Measurements from ENCODE around the gene CASK.

The CASK gene, protein sequence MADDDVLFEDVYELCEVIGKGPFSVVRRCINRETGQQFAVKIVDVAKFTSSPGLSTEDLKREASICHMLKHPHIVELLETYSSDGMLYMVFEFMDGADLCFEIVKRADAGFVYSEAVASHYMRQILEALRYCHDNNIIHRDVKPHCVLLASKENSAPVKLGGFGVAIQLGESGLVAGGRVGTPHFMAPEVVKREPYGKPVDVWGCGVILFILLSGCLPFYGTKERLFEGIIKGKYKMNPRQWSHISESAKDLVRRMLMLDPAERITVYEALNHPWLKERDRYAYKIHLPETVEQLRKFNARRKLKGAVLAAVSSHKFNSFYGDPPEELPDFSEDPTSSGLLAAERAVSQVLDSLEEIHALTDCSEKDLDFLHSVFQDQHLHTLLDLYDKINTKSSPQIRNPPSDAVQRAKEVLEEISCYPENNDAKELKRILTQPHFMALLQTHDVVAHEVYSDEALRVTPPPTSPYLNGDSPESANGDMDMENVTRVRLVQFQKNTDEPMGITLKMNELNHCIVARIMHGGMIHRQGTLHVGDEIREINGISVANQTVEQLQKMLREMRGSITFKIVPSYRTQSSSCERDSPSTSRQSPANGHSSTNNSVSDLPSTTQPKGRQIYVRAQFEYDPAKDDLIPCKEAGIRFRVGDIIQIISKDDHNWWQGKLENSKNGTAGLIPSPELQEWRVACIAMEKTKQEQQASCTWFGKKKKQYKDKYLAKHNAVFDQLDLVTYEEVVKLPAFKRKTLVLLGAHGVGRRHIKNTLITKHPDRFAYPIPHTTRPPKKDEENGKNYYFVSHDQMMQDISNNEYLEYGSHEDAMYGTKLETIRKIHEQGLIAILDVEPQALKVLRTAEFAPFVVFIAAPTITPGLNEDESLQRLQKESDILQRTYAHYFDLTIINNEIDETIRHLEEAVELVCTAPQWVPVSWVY

GRCh38 chrX:41923211-41923977, at the start of gene CASK:
Gene CASK (minus strand): TSS chrX:41923554. CDS start chrX:41922988, 566 bp downstream.
- DNase-seq (ENCODE audit: low read depth) = peak; percentile 78

DNA sequence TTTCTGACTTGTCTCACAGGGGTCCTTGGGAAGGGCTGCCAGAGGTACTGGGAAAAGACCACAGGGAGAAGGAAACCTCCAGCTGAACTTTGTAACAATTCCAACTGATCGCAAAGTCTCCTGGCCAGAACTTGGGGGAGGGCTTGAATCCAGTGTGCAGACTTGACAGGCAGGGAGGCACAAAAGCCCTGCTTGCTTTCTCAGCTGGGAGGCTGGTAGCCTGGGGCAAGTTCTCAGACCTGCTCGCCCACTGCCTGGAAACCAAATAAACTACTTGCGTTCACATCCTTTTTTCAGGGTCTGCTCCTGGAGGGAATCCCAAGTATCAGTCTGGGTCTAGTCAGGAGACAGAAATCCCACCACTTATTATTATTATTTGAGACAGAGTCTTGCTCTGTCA, 48.0 kb upstream of the CASK start:
- no peak for DNase-seq (ENCODE audit: low read depth)

GRCh38 chrX:41970419-41970818, 47.1 kb upstream of the CASK start:
- no peak for DNase-seq (ENCODE audit: low read depth)

DNA sequence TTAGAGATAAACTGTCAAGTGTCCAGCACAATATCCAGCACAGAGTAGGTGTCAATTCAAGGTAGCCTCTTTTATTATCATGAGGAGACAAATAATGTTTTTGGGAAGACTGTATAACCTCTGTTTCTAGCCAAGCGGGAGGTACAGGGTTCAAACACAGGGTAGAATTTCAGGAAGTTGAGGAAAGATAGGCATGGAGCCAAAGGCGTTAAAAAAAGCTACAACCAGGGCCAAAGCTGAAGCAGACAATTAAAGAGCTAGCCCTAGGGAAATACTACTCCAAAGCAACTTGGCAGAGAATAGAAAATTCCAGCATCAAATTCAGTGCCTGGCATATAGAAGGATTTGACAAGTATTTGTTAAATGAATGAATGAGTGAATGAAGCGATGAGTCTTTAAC, 40.0 kb upstream of the CASK start:
- DNase-seq (ENCODE audit: low read depth) = no peak

GRCh38 chrX:41960142-41960541, 36.8 kb upstream of the CASK start:
- DNase-seq (ENCODE audit: low read depth) = no peak

DNA sequence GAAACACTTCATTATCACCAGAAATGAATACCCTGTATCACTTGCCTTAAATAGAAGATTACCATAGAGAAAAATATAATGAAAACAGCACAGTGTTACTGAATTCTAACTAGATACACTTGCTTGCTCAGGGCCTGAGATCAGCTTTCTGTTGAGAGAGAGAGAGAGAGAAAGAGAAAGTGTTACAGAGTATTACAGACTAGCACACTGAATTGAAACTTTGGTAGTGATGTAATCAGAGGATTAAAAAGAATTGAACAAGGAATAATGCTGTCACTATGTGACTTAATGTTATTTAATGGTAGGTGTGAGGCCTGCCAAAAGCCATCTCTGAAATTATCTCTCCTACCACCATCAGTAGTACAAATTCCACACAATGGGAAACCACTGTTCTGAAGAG, 35.5 kb upstream of the CASK start:
- no peak for DNase-seq (ENCODE audit: low read depth)

DNA sequence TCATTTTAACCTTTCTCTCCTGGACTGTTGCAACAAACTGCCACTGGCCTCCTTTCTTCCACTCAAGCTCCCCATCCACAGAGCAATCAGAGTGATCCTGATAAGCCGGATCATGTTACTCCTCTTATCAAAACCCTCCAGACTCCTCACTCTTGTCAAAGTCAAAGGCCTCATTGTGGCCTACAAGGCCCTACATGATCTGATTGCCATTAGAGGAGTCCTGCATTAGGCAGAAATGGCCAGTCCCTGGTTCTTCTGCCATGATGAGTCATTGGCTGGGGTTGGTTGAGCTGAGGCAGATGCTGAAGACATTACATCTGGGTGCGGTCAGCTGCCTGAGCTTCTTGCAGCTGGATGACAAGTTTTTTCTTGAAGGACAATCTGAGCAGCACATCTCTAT, 32.7 kb upstream of the CASK start:
- no peak for DNase-seq (ENCODE audit: low read depth)

DNA sequence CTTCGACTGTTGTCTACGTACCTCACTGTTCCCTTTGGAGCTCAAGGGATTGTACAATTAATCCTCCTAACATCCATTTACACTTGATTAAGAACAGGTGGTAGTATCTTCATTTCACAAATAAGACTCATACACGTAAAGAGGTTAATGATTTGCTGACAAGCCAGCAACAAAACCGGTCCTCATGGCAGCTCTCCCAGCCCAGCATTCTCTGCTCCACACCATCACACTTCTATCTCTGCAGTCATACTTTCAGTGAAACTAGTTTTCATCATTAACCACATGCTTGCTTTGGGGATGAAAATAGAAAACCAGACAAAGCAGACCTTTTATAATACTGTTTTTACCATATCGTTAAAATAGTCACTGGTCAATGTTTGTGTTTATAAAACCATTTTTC, 28.7 kb upstream of the CASK start:
- DNase-seq (ENCODE audit: low read depth) = no peak

DNA sequence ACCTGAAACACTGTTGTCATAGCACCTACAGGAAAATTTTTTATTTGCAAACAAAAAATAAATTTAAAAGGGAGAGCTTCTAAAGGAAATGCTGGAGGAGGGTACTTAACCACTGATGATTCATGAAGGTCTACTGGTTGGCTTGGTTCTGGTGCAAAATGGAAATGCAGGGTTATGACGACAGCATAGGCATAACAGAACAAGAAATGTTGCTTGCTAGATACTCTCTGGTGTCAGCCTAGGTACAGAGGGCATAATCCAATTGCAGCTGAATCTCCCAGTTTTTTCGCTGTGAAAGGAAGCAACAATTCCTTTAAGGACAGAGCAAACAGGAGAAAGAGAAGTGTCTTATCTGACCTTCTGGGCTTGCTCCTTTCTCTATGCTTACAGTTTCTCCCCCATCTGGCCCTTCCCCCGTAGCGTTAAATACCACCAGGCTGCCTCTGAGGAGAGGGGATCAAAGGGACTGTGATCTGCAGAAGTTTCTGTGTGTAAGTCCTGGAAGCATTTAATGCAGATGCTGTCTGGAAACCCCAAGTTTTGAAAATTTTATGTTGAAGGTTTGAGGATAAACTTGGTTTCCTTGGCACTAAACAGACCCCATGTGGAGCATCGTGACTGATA, 23.7 kb upstream of the CASK start:
- DNase-seq (ENCODE audit: low read depth) = no peak

DNA sequence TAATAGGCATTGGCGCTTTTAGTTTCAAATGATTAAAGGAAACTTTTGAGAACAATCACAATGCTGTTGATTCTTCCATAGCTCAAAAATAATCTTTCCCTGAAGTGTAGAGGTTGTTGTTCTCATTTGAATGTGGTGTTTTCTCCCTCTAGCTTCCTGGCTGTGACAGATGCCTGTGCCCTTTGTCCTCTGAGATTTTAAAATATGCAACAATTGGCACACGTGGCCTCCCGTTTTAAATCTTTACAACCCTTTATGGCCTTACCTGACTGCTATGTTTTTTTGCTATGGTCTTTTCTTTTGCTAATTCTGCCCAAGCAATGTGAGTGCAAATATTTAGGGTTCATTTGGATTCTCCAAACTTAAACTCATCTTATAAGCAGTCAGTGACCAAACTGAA, 22.9 kb upstream of the CASK start:
- DNase-seq (ENCODE audit: low read depth) = no peak

DNA sequence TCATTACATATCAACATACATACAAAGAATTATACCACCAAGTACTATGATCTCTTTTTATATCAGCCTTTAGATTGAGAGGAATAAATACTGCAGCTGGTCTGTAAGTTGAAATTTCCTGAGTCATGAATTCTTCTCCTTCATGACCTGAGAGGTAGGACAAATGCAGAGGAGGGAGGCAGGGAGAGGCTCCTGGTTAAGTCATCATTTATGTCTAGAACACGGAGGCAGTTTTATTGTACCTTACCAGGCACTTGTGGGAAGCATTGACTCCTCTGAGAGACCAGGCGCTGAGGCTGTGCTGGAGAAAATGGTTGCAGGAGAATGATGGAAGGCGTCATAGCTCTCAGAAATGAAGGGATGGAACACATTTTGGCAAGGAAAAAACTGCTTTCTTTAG, 12.5 kb upstream of the CASK start:
- DNase-seq (ENCODE audit: low read depth) = no peak

GRCh38 chrX:41933546-41933945, 10.2 kb upstream of the CASK start:
- DNase-seq (ENCODE audit: low read depth) = no peak

DNA sequence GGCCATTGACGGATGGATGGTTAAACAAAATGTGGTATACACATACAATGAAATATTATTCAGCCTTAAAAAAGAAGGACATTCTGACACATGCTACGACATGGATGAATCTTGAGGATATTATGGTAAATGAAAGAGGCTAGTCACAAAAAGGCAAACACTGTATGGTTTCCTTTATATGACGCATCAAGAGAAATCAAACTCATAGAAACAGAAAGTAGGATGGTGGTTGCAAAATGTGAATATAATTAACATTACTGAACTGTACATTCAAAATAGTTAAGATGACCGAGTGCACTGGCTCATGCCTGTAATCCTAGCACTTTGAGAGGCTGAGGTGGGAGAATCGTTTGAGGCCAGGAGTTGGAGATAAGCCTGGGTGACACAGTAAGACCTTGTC, 9.5 kb upstream of the CASK start:
- DNase-seq (ENCODE audit: low read depth) = no peak

GRCh38 chrX:41931591-41931990, 8.2 kb upstream of the CASK start:
- DNase-seq (ENCODE audit: low read depth) = no peak

DNA sequence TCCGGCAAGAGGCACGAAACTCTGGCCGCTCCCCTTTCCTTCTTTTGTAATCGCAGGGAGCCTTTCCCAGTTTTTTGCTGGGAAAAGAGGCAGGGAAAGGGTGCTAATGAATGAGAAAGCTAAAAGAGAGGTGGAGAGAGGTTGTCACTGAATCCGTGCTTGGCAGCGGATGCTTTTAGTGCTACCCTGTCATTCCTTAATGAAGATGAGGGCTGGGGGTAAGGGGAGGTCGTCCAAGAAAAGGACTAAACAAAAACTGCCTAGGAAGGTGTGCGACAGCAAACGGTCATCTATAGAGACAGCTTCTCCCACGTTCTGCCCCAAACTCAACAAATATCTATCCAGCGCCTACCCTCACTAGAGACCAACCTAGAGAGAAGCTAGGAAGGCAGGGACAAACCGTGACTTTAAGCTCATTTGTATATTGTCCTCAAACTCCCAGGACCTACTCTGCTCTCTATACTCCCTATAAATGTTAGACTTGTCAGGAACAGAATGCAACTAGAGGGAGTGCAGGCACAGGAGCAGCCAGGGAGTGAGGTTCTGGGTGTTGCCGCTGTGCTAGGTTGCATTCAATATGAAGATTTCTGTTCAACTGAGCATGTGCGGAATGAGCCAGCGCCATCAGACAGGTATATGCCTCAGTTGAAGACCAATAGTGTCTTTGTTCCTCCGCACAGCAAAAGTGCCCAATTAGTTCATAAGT, 777 bp upstream of the CASK start:
- DNase-seq (ENCODE audit: low read depth) = no peak

- no peak for DNase-seq (ENCODE audit: low read depth)
Measured at GRCh38 chrX:41922431-41923151, 763 bp downstream of the CASK start.

DNA sequence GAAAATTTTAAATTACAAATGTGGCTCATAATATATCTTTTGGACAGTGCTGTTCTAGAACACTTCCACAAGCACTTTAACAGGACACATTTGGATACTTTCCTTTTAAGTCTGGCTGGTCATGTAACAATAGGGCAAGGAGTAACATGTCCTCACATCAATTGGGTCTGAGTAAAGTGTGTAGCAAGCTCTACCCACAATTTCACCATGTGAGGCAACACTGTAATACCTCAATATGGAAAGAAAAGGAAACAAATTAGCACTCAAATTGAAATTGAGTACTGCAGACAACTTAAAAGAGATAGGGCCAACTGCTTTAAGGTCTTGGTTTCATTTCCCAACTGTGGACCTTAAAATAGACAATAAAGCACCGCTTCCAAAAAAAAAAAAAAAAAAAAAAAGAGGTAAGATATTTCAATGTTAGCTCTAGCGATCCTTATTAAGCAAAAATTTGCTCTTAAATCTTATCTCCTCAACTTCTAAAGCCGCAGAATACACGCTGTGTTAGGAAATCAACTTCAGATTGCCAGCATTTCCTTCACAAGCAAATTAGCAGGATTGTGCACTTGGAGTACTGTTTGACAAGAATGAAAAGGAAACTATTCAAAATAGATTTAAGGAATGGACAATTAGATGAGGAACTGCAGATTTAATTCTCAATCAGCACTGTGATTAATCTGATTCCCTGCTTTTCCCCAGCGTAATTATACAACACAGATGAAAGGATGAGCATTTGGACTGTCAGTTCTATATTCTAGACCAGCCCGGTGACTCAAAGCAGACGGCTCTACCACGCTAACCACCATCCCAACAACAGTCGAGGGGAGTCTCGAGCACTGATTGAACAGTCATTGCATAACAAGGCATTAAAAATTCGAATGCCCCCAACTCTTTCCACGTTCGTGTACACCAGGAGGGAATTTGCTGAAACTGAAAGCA, 1.6 kb downstream of the CASK start:
- no peak for DNase-seq (ENCODE audit: low read depth)

GRCh38 chrX:41919870-41920269, 3.5 kb downstream of the CASK start:
- DNase-seq (ENCODE audit: low read depth) = no peak

DNA sequence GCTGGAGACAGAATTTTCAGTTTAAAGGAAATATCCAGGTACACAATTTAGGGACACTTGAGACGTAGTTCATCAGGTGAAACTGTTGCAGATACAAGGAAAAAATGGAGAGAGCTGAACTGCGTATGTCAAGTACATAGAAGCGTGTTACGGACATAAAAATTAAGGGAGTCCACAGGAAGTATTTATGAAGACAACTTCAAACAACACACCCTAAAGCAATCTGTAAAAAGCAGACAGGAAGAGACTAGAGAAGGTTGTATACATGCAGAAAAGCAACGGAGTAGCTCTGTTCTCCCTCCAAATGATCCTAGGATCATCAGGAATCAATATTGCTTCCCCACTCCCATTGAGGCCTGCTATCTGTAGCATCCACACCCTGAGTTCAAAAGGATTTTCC, 5.8 kb downstream of the CASK start:
- DNase-seq (ENCODE audit: low read depth) = no peak

DNA sequence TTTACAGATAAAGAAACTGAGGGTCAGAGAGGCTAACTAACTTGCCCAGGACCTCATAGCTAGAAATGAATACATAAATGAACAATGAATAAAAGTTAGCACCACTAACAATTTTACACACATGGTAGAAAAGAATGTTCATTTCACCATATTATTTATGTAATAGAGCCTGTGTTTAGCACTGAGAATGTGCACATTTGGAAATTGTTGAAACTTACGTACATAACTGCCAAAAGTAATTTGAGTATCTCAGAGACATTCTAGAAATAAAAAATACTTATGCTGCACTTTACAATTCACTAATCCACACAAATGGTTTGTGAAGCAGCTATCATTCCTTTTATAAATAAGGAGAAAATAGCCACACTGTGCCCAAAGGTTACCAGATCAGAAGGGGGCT, 9.9 kb downstream of the CASK start:
- no peak for DNase-seq (ENCODE audit: low read depth)

All from stromal cell of bone marrow (primary cell).